ENCODE results near the gene MTMR11. TPM values are rescaled to one million over a fixed set of nuclear protein-coding genes. Genes with fewer than 3 reads are reported as not detected.

The MTMR11 gene
- total RNA-seq, 1 experiment from 2014 or later = 7.1 TPM

GRCh38 chr1:149886396-149887195 is 50.1 kb downstream of the MTMR11 start (continued):
- TF ChIP-seq USF1 (CRISPR knock-in tag; IDR thresholded peaks at IDR 0.05) = peak; percentile 46; the same call in 1 of the 2 replicates
- TF ChIP-seq NFYB (CRISPR knock-in tag; conservative IDR thresholded peaks at IDR 0.05; ENCODE audit: low read depth) = peak; percentile 85
- no peak for TF ChIP-seq ZNF396 (CRISPR knock-in tag; IDR thresholded peaks at IDR 0.05; ENCODE audit: borderline replicate concordance)
- TF ChIP-seq ETV6 (CRISPR knock-in tag; IDR thresholded peaks at IDR 0.05) = peak; percentile 33; the same call in 1 of the 2 replicates
- TF ChIP-seq CREB1 (CRISPR knock-in tag; IDR thresholded peaks at IDR 0.05) = no peak; the same call in 1 of the 2 replicates
- TF ChIP-seq NR1H2 (CRISPR knock-in tag; IDR thresholded peaks at IDR 0.05) = peak; percentile 49; the same call in 1 of the 2 replicates
- no peak for TF ChIP-seq RORB (CRISPR knock-in tag; IDR thresholded peaks at IDR 0.05)
- TF ChIP-seq E2F4 (CRISPR knock-in tag; IDR thresholded peaks at IDR 0.05; ENCODE audit: borderline replicate concordance, low read depth) = peak; percentile 82; the same call in 1 of the 2 replicates
- 0 out of 2 replicates have a peak, but pooled peaks have one; percentile 70 for TF ChIP-seq ESRRA (CRISPR knock-in tag; IDR thresholded peaks at IDR 0.05; ENCODE audit: borderline replicate concordance)
- peak; percentile 83 for TF ChIP-seq ZNF671 (CRISPR knock-in tag; IDR thresholded peaks at IDR 0.05)
- peak; percentile 14; the same call in 1 of the 2 replicates for TF ChIP-seq TEAD4 (CRISPR knock-in tag; IDR thresholded peaks at IDR 0.05)
- TF ChIP-seq MXD4 (CRISPR knock-in tag; IDR thresholded peaks at IDR 0.05; ENCODE audit: borderline replicate concordance) = no peak
- TF ChIP-seq AR (CRISPR knock-in tag; IDR thresholded peaks at IDR 0.05) = peak; percentile 92
- TF ChIP-seq ZNF317 (CRISPR knock-in tag; IDR thresholded peaks at IDR 0.05; ENCODE audit: borderline replicate concordance, low read depth) = 0 out of 2 replicates have a peak, but pooled peaks have one; percentile 61
- TF ChIP-seq CREM (CRISPR knock-in tag; IDR thresholded peaks at IDR 0.05) = peak; percentile 47; the same call in 1 of the 2 replicates
- TF ChIP-seq CDX4 (CRISPR knock-in tag; IDR thresholded peaks at IDR 0.05; ENCODE audit: borderline replicate concordance) = peak; percentile 65; the same call in 1 of the 2 replicates
- peak; percentile 94 for TF ChIP-seq NFATC4 (CRISPR knock-in tag; IDR thresholded peaks at IDR 0.05)
- TF ChIP-seq, protein P1, sequence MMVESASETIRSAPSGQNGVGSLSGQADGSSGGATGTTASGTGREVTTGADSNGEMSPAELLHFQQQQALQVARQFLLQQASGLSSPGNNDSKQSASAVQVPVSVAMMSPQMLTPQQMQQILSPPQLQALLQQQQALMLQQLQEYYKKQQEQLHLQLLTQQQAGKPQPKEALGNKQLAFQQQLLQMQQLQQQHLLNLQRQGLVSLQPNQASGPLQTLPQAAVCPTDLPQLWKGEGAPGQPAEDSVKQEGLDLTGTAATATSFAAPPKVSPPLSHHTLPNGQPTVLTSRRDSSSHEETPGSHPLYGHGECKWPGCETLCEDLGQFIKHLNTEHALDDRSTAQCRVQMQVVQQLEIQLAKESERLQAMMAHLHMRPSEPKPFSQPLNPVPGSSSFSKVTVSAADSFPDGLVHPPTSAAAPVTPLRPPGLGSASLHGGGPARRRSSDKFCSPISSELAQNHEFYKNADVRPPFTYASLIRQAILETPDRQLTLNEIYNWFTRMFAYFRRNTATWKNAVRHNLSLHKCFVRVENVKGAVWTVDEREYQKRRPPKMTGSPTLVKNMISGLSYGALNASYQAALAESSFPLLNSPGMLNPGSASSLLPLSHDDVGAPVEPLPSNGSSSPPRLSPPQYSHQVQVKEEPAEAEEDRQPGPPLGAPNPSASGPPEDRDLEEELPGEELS (CRISPR knock-in tag; IDR thresholded peaks at IDR 0.05) = no peak; the same call in 1 of the 2 replicates
- peak; percentile 94 for TF ChIP-seq ZNF532 (CRISPR knock-in tag; IDR thresholded peaks at IDR 0.05; ENCODE audit: borderline replicate concordance)
- TF ChIP-seq ZNF281 (CRISPR knock-in tag; IDR thresholded peaks at IDR 0.05) = peak; percentile 86; the same call in 1 of the 2 replicates
- TF ChIP-seq MLX (CRISPR knock-in tag; IDR thresholded peaks at IDR 0.05) = peak; percentile 50; the same call in 1 of the 2 replicates
